Tibial artery (tissue), 4 donors: ENCODE results near the gene PIM1.

Experiments used
- DNase-seq, 2 donors: peaks; one replicate each; pipeline ENCODE4 v3.0.0-alpha.2; 2019
- H3K27ac ChIP-seq, 2 donors: fragments of 200-600 bp; sonication (generic) in 1 of 2; 1 replicate in 1 of 2; 2 replicates in 1 of 2; pipeline ENCODE4 v1.5.1; 2018 to 2019; ENCODE audit warnings: mild to moderate bottlenecking in 1 of 2
- H3K27me3 ChIP-seq, 2 donors: fragments of 200-600 bp; sonication (generic) in 1 of 2; one replicate each; pipeline versions ENCODE4 v1.5.1 to v1.6.0; 2016 to 2019
- H3K36me3 ChIP-seq, 3 donors: fragments of 200-600 bp; sonication (generic) in 2 of 3; one replicate each; pipeline ENCODE4 v1.5.1; 2016 to 2019; ENCODE audit warnings: mild to moderate bottlenecking in 2 of 3
- H3K4me1 ChIP-seq, 4 donors: fragments of 200-600 bp; sonication (generic) in 2 of 4; 1 replicate in 3 of 4; 2 replicates in 1 of 4; pipeline ENCODE4 v1.5.1; 2016 to 2019
- H3K4me3 ChIP-seq, 2 donors: fragments of 200-600 bp; sonication (generic) in 1 of 2; 1 replicate in 1 of 2; 2 replicates in 1 of 2; pipeline ENCODE4 v1.5.1; 2018 to 2019; ENCODE audit warnings: mild to moderate bottlenecking in 2 of 2
- H3K9me3 ChIP-seq, 3 donors: fragments of 200-600 bp; sonication (generic) in 1 of 3; one replicate each; pipeline ENCODE4 v1.5.1; 2016 to 2019
- CTCF ChIP-seq, 2 experiments: fragments of 200-600 bp in 1 of 2; fragments of 450-650 bp in 1 of 2; IDR thresholded peaks; one replicate each; pipeline ENCODE4 v1.5.1; 2017 to 2019; ENCODE audit warnings: antibody characterized with exemption in 2 of 2, mild to moderate bottlenecking in 1 of 2, moderate library complexity in 1 of 2
- intact Hi-C: fragments of 100-400 bp; cut with DNase I; formaldehyde crosslinking; loops from one replicate; pipeline ENCODE4 v1.15.0; 2023; ENCODE audit warnings: low total_unique reads

Gene PIM1

GRCh38 chr6:37160922-37161778 lies 8.8 kb upstream of the PIM1 start:
- Histone ChIP-seq H3K27me3 (no peaks in the 10 kb centered on the region), H3K4me3 (no peak overlapping the region), H3K4me1 (peaks cover 0 to 16% (median 0%) of the 10 kb centered on the region in 4 donors), H3K27ac (peak overlapping the region; percentile 28 to 56), H3K36me3 (no peaks in the 10 kb centered on the region), H3K9me3 (no peaks in the 10 kb centered on the region)
- no peak for DNase-seq
- no peak for TF ChIP-seq CTCF (IDR thresholded peaks at IDR 0.05)
- intact Hi-C loops, result no loop called here

GRCh38 chr6:37162740-37163139 lies 7.2 kb upstream of the PIM1 start:
- H3K4me3 ChIP-seq, result no peak overlapping the region
- no peak for DNase-seq
- H3K27ac ChIP-seq, result no peak overlapping the region
- H3K9me3 ChIP-seq, result no peaks in the 10 kb centered on the region
- H3K27me3 ChIP-seq, result no peaks in the 10 kb centered on the region
- intact Hi-C loops, result no loop called here
- TF ChIP-seq CTCF (IDR thresholded peaks at IDR 0.05), result no peak
- H3K36me3 ChIP-seq, result no peaks in the 10 kb centered on the region
- peaks cover 0 to 16% (median 0%) of the 10 kb centered on the region in 4 donors for H3K4me1 ChIP-seq

DNA sequence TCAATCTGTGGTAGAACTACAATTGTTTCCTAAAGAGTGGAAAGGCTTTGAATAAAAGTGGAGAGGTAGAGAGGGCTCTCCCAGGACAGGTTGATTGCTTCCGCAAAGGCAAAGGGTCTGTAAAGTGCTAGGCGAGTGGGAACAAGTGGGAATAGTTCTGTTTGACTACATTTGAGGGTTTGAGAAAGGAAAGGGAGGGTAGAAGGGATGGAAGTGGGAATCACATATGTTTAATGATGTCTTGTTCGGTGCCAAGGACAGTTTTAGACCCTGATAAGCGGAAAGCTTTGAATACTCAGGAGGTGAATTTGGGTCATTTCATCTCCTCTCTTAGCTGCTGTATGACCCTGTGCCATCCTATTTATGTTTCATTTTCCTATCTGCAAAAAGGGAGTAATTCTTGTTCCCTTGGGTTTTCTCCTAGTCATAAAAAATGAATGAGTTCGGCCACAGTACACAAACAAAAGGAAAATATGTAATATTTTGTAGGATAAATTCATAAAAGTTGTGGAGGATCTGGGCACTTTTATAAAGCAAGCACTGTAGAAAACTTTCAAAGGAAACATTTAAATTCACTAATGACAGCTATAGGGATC lies 1.7 kb upstream of the PIM1 start:
- H3K36me3 ChIP-seq, result peaks cover 6 to 8% (median 6%) of the 10 kb centered on the region in 3 donors
- H3K9me3 ChIP-seq, result no peaks in the 10 kb centered on the region
- H3K27me3 ChIP-seq, result no peaks in the 10 kb centered on the region
- TF ChIP-seq CTCF (IDR thresholded peaks at IDR 0.05), result no peak
- no peak for DNase-seq
- peak overlapping the region; percentile 96 to 98 for H3K27ac ChIP-seq
- intact Hi-C loops, result loop anchor here (2.0 kb wide), 1 partner anchor 65 kb away; no protein-coding TSS in a partner anchor
- peak overlapping the region in 1 of 2 donors; percentile 89 for H3K4me3 ChIP-seq
- H3K4me1 ChIP-seq, result peaks cover 0 to 28% (median 17%) of the 10 kb centered on the region in 4 donors

GRCh38 chr6:37168811-37169495 lies 999 bp upstream of the PIM1 start:
- DNase-seq, result peak in 1 of 2 donors; percentile 75
- H3K4me1 ChIP-seq, result peaks cover 0 to 28% (median 18%) of the 10 kb centered on the region in 4 donors
- no peaks in the 10 kb centered on the region for H3K9me3 ChIP-seq
- H3K36me3 ChIP-seq, result peaks cover 13 to 14% (median 13%) of the 10 kb centered on the region in 3 donors
- H3K27ac ChIP-seq, result peak overlapping the region; percentile 96 to 98
- intact Hi-C loops, result loop anchor here (2.0 kb wide), 1 partner anchor 66 kb away; no protein-coding TSS in a partner anchor
- no peak for TF ChIP-seq CTCF (IDR thresholded peaks at IDR 0.05)
- no peaks in the 10 kb centered on the region for H3K27me3 ChIP-seq
- peak overlapping the region; percentile 65 to 89 for H3K4me3 ChIP-seq
